Stomach (tissue), 9 donors: ENCODE data around the gene IGHMBP2. TPM values are rescaled to one million over a fixed set of nuclear protein-coding genes. Genes with fewer than 3 reads are reported as not detected.
A peak's percentile ranks its signal among the peaks of the same experiment; 100 is the strongest.
"Not testable (repeated sequence)": the region's sequence is repeated elsewhere in the genome, so short reads cannot be mapped to it uniquely, and the experiment has no call there.

ENCODE experiments used
- DNase-seq, 2 donors: peaks; one replicate each; pipeline versions ENCODE4 v3.0.0 to v3.0.0-alpha.2; 2013 to 2019
- H3K27ac ChIP-seq, 5 donors: fragments of 200-600 bp in 4 of 5; sonication (generic) in 4 of 5; one replicate each; pipeline ENCODE4 v1.5.1; 2013 to 2019; ENCODE audit warnings: mild to moderate bottlenecking in 1 of 5, moderate library complexity in 1 of 5
- H3K27me3 ChIP-seq, 3 donors: fragments of 200-600 bp; sonication (generic); one replicate each; pipeline ENCODE4 v1.5.1; 2017 to 2019; ENCODE audit warnings: mixed run types in 1 of 3
- H3K36me3 ChIP-seq, 4 donors: fragments of 200-600 bp; sonication (generic); 1 replicate in 3 of 4; 2 replicates in 1 of 4; pipeline ENCODE4 v1.5.1; 2016 to 2019
- H3K4me1 ChIP-seq, 4 donors: fragments of 200-600 bp; sonication (generic); one replicate each; pipeline ENCODE4 v1.5.1; 2016 to 2019
- H3K4me3 ChIP-seq, 4 donors: fragments of 200-600 bp; sonication (generic) in 3 of 4; one replicate each; pipeline ENCODE4 v1.5.1; 2016 to 2019; ENCODE audit warnings: mild to moderate bottlenecking in 1 of 4
- H3K9me3 ChIP-seq, 4 donors: fragments of 200-600 bp; sonication (generic); one replicate each; pipeline ENCODE4 v1.5.1; 2016 to 2019
- CTCF ChIP-seq, 7 experiments: fragments of 450-650 bp in 4 of 7; fragments of 200-600 bp in 3 of 7; sonication (generic) in 3 of 7; IDR thresholded peaks; one replicate each; pipeline ENCODE4 v1.5.1; 2016 to 2019; ENCODE audit warnings: antibody characterized with exemption in 7 of 7, control low read depth in 2 of 7, mild to moderate bottlenecking in 1 of 7
- EP300 ChIP-seq: sonication (generic); formaldehyde crosslinking; IDR thresholded peaks from one replicate; pipeline ENCODE4 v1.6.1; 2017; ENCODE audit warnings: antibody characterized with exemption
- POLR2A ChIP-seq, 4 donors: fragments of 450-650 bp; IDR thresholded peaks; one replicate each; pipeline ENCODE4 v1.6.1; 2016; ENCODE audit warnings: antibody characterized with exemption in 4 of 4, control low read depth in 2 of 4, mild to moderate bottlenecking in 1 of 4, moderate library complexity in 1 of 4
- POLR2AphosphoS5 ChIP-seq, 3 donors: sonication (generic); formaldehyde crosslinking; IDR thresholded peaks; one replicate each; pipeline ENCODE4 v1.6.1; 2016; ENCODE audit warnings: antibody characterized with exemption in 3 of 3
- WGBS, 5 donors: extraction: QIAGEN DNeasy Blood & Tissue Kit in 3 of 5; methylation state at CpG; one replicate each; pipeline versions ENCODE4 v1.1.5 to v1.1.7; 2013 to 2018; 5-methylcytosine and 5-hydroxymethylcytosine counted together
- intact Hi-C: fragments of 100-400 bp; cut with DNase I; formaldehyde crosslinking; loops from one replicate; pipeline ENCODE4 v1.15.1; 2023; ENCODE audit warnings: low total_unique reads
- polyA plus RNA-seq, 3 donors: library from polyadenylated mRNA; stranded (reverse); fragments of 200-250 nt; gene quantifications; one replicate each; pipeline ENCODE4 v1.2.3, GENCODE V29; 2013
- total RNA-seq, 5 donors: library from RNA; depleted of rRNA; stranded (reverse); fragments of >200 nt; gene quantifications; one replicate each; pipeline versions ENCODE4 v1.1.0 to v1.2.3, GENCODE V29; 2014 to 2016
- donor health status: healthy with polysubstance abuse.
- donor health status: Bipolar disorder and iron deficiency.
- donor health status: healthy.

IGHMBP2 gene
- total and polyA plus RNA-seq, 8 donors = 8.8 to 133 (median 13.7) TPM

- DNase-seq = peak in 1 of 2 donors; percentile 36
- no peaks in the 10 kb centered on the region for H3K9me3 ChIP-seq
- H3K27ac ChIP-seq = no peak overlapping the region
- intact Hi-C loops = no loop called here
- TF ChIP-seq POLR2AphosphoS5 (IDR thresholded peaks at IDR 0.05) (no peak), CTCF (IDR thresholded peaks at IDR 0.05) (no peak), EP300 (no peak), POLR2A (IDR thresholded peaks at IDR 0.05) (no peak)
- 64 to 78% (median 68%) methylated on average over 7 of the region's 7 CpGs for WGBS, 5 donors
- H3K4me1 ChIP-seq = peaks cover 0 to 14% (median 9%) of the 10 kb centered on the region in 4 donors
- no peak overlapping the region for H3K4me3 ChIP-seq
- no peaks in the 10 kb centered on the region for H3K36me3 ChIP-seq
- H3K27me3 ChIP-seq = no peaks in the 10 kb centered on the region
Observed at GRCh38 chr11:68878022-68878421, 25.7 kb upstream of the IGHMBP2 start.

GRCh38 chr11:68880851-68881250 is 22.8 kb upstream of the IGHMBP2 start:
- intact Hi-C loops = no loop called here
- WGBS, 5 donors = 94 to 100% (median 97%) methylated on average over 5 of the region's 5 CpGs
- no peaks in the 10 kb centered on the region for H3K4me1 ChIP-seq
- H3K9me3 ChIP-seq = no peaks in the 10 kb centered on the region
- no peaks in the 10 kb centered on the region for H3K27me3 ChIP-seq
- TF ChIP-seq EP300 = no peak
- TF ChIP-seq POLR2AphosphoS5 (IDR thresholded peaks at IDR 0.05) = no peak
- TF ChIP-seq CTCF (IDR thresholded peaks at IDR 0.05) = no peak
- no peak for TF ChIP-seq POLR2A (IDR thresholded peaks at IDR 0.05)
- no peaks in the 10 kb centered on the region for H3K36me3 ChIP-seq
- H3K4me3 ChIP-seq = no peak overlapping the region
- no peak for DNase-seq
- H3K27ac ChIP-seq = no peak overlapping the region

GRCh38 chr11:68881320-68881719 is 22.4 kb upstream of the IGHMBP2 start:
- 94 to 100% (median 95%) methylated on average over 2 of the region's 2 CpGs for WGBS, 5 donors
- TF ChIP-seq POLR2A (IDR thresholded peaks at IDR 0.05) = no peak
- no peak for TF ChIP-seq CTCF (IDR thresholded peaks at IDR 0.05)
- TF ChIP-seq POLR2AphosphoS5 (IDR thresholded peaks at IDR 0.05) = no peak
- TF ChIP-seq EP300 = no peak
- intact Hi-C loops = no loop called here

GRCh38 chr11:68882391-68882790 is 21.3 kb upstream of the IGHMBP2 start:
- intact Hi-C loops = no loop called here
- no peaks in the 10 kb centered on the region for H3K36me3 ChIP-seq
- no peaks in the 10 kb centered on the region for H3K4me1 ChIP-seq
- TF ChIP-seq POLR2AphosphoS5 (IDR thresholded peaks at IDR 0.05) (no peak), CTCF (IDR thresholded peaks at IDR 0.05) (no peak), POLR2A (IDR thresholded peaks at IDR 0.05) (no peak), EP300 (no peak)
- H3K4me3 ChIP-seq = no peak overlapping the region
- H3K27me3 ChIP-seq = no peaks in the 10 kb centered on the region
- no peak overlapping the region for H3K27ac ChIP-seq
- WGBS, 5 donors = 87 to 96% (median 91%) methylated on average over 11 to 13 of the region's 13 CpGs
- no peaks in the 10 kb centered on the region for H3K9me3 ChIP-seq
- no peak for DNase-seq

More at GRCh38 chr11:68881320-68881719, 22.4 kb upstream of the IGHMBP2 start:
- DNase-seq = no peak
- no peaks in the 10 kb centered on the region for H3K36me3 ChIP-seq
- H3K4me1 ChIP-seq = no peaks in the 10 kb centered on the region
- H3K27ac ChIP-seq = no peak overlapping the region
- H3K9me3 ChIP-seq = no peaks in the 10 kb centered on the region
- no peaks in the 10 kb centered on the region for H3K27me3 ChIP-seq
- no peak overlapping the region for H3K4me3 ChIP-seq

GRCh38 chr11:68884827-68885226 is 18.9 kb upstream of the IGHMBP2 start:
- intact Hi-C loops, H3K4me3 ChIP-seq, H3K27me3 ChIP-seq, H3K36me3 ChIP-seq, H3K9me3 ChIP-seq, DNase-seq, H3K4me1 ChIP-seq, H3K27ac ChIP-seq: not testable (repeated sequence)
- 92 to 96% (median 94%) methylated on average over 15 of the region's 15 CpGs for WGBS, 5 donors
